Activated CD4-positive, alpha-beta T cell treated with anti-CD3 and anti-CD28 coated beads for 24 hours (primary cell): ENCODE measurements around the gene STC2.

Experiments used
- DNase-seq, 2 donors: peaks; one replicate each; pipeline ENCODE4 v3.0.0-alpha.2; 2020; ENCODE audit warnings: low read depth in 2 of 2

STC2 gene

DNA sequence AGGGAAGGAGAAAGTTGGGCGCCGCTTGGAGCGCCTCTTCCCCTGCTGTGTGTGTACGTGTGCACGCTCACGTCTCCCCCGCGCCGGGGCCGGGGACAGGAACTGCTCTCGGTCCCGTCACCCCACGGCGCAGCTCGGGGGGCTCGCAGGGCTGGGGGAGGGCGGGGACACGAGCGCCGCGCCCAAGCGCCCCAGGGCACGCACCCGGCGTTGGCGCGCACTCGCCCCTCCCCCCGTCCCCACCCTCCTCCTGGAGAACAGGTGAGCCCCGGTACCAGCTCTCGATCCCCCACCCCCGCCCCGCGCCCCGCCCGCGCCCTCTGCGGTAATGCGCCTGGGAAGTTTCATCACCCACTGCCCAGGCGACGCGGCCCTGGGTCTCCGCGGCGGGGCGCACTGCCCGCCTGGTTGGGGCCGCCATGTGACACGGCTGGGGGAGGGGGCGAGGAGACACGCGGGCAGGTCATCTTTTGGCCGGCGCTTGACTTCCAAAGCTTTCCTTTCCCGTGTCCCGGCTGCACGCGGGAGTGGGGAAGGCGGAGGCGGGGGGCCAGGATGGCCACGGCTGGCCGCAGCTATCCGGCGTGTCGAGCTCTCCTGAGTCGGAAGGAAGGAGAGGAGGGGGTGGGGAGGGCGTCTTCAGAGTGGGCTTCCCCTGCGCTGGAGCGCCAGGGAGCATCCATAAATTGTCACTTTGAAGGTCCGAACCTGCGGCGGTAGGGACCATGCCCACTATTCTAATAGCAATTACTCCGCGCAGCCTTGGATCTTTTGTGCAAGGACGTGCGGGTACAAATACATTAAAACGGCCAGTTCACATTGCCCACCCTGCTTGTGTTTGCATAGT lies 1.5 kb upstream of the STC2 start:
- peak in 1 of 2 donors; percentile 64 for DNase-seq

DNA sequence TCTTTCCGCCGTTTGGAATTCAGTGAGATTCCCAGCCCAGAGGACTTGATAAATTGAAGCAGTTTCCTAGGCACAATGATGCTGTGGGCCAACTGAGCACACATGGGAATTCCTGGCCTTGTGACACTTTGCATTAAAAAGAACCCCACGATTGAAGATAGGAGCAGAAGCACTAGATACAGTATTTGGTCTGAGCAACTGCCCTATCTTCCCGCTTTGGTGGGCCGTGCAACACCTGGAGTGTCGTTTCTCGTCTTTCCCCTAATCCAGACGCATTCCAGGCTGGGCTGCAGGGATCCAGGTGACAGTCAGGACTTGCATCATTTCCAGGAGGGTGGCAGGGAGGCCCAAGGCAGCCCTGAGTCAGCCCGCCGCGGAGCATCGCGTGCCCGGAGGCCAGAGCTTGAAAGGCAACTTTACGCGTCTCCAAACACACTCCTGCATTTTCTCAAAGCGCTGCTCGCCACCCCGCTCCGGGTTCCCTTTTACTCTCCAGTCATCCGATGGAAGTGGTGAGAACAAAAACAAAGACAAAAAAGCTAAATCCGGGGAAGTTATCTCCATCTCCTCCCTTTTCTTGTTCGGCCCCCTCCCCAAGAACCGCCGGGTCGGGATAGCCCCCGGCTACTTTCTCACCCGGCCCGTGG lies 753 bp upstream of the STC2 start:
- no peak for DNase-seq

DNA sequence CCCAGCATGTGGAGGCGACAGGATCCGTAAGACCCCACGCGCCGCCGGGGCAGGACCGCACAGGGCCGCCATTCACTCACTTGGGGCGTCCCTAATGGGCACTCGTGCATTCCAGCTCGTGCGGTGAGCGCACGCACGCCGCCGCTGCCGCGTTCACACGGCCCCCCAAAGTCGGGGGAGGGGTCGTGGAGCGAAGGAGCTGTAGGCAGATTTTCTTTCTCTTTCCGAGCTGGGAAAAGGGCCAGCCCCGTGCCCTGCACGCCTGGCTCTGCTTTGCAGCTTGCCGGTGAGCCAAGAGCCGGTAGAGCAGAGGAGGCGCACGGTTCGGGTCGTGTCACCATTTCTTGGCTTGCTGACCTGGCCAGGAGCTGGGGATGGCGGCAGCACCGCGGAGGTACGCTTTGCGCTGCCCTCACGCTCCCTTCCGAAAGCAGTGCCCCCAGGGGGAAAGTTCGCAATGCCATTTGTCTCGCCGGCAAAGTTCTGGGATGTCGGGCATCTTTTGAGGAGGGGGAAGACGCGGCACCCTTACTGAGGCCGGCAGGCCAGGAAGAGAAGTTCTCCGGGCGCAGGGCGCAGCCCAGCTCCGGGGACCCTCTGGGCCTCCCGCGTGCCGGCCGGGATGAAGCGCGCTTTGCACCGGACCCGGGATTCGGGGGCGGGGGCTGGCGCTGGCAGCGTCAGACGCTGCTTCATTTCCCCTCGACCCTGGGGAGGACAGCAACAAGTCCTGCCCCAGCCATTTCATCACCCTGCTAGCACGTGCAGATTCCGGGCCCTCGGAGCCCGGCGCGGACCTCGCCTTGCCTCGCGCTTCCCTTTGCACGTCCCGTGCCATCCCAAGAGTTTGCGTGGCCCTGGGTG lies 898 bp downstream of the STC2 start:
- DNase-seq: no peak

DNA sequence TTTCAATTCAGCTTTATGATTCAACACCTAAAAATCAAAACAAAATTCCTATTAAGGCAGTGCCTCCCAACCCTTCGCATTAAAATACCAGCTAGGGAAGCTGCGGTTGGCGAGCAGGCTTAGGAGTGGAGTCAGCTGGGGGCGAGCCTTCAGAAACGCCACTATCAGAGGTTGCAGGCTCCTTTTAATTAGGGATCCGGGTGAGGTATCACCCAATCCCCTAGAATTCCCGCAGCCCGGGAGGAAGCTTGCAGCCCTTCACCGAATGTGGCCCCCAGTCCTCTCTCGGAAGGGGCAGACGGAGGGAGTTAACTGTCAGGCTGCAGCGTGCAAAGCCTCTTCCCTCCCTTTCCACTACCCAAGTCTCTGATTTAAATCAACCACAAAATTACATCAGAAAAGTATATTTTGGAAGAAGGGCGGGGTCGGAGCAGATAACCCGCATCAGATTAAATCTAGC lies 1.7 kb downstream of the STC2 start:
- no peak for DNase-seq

DNA sequence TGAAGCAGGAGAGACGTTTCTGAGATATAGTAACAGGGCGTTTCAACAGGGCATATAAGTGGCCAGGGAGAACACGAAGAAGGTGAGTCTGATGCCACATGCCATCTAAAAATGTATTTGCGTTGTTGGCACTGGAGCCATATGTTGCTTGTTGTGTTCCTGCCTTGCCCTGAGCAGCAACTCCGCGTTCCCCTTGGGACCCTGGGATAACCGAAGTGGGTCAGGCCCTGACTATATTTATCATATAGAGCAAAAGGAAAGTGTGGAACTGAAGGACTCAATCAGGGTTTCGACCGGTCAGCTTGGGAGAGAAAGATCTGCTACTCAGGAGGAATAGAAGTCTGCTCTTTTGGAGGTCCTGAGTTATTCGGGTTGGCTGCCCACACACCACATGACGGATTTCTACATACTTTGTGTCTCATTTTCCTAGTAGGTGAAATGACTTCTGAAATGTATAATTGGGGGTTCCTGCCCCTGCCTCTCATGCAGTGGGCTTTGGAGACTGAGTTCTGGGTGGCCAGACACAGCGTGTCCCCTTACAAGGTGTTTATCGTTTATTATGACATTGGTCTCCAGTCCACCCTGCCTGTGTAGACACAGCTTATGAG lies 3.0 kb downstream of the STC2 start:
- no peak for DNase-seq

DNA sequence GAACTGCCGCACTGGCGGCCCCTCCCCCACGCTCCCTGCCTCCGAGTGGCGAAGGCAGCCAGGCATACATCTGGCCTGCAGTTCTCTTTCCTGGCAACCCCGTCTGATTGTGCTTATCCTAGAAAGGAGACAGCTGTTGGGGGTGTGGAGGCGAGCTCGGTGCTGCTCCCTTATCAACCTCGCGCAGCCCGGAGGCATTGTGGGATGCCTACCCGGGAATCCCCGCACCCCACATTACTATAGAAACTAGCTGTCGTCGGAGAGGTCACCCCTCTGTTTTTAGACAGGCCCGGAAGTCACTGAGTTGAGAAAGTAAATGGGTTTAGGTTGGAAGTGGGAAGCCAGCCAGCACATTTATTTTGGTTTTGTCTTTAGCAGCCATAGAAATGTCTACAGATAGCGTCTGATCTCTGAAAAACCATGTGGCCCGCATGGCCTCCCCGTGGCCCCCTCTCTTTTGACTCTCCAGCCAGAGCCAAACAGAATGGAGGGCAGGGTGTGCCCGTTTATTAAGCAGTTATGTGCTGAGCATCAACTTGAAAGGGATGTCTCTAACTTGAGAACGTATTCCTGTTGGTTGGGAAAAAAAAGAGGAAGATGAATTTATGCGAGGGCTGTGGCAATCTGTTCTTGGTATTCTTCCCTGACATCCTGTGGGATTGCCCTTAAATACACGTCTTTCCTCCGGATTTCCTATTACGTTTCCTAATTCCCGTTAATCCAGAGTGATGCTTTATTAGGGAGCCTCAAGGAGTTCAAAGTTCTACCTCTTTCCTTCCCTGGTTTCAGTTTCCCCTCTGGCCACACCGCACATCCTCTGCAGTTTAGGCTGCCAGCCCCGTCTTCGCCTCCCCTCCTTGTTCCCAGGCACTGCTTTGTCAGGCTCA lies 3.9 kb downstream of the STC2 start:
- no peak for DNase-seq

DNA sequence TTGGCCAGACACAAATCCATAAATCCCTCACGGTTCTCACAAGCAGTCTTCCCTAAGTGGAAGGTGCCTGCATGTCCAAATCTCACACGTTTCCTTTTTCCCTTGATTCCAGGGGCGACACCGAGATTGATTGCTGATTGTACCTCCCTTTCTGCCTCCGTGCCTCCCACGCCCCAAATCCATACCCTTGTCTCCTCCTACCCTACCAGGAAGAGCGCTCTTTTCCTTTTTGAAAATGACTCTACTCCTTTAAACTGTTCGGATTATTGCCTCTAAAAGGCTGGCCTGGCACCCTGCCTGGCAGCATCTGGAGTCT lies 4.5 kb downstream of the STC2 start:
- no peak for DNase-seq

DNA sequence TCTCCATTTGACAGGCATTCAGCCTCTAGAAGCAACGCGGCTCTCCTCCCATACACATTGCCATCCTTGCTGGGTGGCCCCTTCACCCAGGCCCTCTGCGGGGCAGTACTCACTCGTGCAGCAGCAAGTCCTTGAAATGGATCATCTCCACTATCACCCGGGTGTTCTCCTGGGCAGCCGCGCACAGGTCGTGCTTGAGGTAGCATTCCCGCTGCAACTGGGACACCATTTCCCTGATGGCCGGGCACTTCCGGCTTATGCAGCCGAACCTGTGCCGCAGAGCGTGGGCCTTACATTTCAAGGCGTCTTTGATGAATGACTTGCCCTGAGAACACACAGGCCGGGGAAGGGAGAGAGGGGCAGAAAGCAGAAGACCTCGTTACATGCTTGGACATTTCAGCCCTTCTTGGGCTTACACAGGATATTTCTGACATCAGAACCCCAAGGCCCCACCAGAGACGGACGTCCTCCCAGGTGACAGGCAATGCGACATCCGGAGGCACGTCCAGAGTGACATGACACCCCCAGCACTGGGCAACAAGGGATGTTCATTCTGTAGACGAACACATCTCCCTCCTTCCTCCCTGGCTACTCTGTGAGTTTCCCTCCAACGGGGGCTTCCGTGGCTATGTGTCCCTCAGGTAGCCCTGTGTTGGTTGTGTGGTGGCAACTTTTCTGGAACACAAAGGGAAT lies 5.0 kb downstream of the STC2 start:
- no peak for DNase-seq

DNA sequence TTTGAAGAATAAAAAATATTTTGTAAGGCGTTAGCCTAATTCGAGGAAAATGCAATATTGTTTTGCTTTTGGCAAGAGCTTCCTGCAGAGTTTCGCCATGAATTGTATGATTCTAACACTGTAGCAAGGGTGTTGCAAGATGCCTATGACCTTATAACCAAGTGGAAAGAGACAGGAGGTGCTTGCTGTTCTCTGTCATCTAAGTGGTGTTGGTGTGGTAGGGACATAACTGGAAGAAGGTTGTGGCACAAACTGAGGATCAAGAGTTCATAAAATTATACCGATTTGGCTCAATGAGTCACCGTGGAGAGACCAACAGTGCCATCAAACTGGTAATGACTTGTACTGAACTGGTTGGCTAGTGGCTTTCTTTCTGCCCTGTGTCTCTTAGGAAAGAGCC lies 6.3 kb downstream of the STC2 start:
- no peak for DNase-seq

DNA sequence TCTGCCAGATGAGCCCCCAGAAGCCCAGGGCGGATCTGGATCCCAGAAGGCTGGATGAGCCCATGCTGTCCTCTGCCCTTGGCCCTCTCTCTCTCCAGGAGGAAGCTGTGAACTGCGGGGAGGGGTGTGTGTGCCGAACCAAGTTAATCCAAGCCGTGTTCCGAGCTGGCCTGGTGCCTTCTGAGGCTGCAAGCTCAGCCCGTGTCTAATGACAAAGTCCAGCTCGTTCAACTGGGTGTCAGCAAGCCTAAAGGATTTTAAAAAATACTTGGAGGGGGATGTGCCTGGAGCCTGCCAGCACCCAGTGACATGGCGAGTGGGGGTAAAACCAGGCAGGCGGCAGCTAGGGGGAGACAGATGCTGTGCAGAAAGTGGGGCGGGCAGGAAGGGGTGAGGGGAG lies 8.0 kb downstream of the STC2 start:
- no peak for DNase-seq

DNA sequence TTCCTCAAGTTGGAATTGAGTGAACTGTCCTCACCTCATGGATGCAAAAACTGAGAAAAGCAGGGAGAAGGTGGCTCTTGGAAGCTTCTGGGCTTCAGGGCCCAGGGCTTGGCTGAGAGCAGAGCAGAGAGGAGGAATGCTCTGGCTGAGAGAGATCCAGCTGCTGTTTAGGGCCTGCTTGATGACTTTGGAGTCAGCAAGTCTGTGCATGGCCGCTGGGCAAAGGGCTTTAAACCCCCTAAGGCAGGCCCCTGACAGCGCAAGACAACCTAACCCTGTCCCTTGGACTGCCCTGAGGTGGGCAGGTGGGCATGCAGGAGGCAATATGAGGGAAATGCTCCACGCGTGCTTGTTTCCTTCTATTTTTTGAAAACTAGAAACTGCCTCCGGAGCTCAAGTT lies 8.6 kb downstream of the STC2 start:
- no peak for DNase-seq

DNA sequence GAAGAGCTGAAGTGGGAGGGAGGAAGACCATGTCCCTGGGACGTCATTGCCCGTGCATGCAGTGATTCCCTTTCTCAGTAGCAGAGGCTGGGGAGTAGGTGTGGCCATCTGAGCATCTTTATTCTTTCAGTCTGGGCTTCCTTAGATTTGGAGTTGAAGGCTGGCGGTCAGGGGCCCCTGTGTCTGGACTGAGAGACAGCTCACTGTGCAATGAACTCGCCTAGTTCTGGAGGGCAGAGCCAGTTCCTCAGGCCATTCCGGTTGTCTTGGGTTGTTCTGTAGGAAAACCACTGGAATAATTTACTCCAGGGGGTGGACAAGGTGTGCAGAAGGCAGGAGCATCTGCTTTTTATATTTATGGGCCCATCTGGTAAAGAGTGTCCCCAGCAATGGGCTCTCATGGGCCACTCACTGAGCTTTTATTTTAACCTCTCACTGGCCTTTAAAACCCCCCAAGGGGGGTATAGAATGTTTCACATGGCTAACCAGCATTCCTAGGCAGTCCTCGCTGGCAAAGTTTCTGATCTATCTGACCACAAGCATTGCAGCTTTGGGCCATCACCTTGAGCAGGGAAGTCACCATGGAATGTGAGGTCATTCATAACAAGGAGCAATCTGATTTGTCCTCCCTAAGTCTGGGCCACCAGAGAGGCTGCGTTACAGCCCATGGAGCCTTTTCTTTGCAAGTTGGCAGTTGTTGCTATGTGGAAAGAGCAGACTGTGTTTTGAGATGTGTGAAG lies 9.2 kb downstream of the STC2 start:
- DNase-seq: no peak

DNA sequence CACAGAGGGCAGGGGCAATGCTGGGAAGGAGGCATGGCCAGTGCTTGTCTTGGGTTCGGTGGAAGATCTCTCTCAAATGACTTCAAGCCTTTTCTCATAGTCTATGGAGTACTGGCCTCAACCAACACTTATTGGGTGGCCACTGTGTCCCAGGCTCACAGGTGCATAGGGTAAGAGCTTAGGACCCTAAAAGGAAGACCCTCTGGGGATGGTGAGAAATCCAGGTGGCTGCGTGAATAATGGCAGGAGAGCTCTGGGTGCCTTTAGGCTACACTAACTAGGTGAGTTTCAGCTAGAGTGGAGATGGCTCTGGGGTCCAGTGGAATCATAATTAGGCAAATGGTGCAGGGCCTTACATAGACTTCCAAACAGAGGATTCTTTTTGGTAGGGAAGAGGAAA lies 9.9 kb downstream of the STC2 start:
- DNase-seq: no peak

DNA sequence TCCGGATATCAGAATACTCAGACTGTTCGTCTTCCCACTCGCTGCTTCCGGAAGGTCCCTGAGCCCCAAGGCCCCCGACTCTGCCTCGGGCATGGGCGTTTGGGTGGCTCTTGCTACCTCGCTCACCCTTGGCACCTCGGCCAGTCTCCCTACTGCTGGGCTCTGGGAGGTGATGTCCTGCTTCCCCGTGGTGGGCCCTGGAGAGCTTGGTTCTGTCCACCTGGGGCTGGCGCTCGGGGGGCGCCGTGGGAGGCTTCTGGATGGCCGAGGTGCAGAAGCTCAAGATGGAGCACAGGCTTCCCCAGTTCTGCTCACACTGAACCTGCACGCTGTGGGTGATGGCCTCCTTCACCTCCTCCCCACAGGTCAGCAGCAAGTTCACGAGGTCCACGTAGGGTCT lies 10.4 kb downstream of the STC2 start:
- DNase-seq: no peak

DNA sequence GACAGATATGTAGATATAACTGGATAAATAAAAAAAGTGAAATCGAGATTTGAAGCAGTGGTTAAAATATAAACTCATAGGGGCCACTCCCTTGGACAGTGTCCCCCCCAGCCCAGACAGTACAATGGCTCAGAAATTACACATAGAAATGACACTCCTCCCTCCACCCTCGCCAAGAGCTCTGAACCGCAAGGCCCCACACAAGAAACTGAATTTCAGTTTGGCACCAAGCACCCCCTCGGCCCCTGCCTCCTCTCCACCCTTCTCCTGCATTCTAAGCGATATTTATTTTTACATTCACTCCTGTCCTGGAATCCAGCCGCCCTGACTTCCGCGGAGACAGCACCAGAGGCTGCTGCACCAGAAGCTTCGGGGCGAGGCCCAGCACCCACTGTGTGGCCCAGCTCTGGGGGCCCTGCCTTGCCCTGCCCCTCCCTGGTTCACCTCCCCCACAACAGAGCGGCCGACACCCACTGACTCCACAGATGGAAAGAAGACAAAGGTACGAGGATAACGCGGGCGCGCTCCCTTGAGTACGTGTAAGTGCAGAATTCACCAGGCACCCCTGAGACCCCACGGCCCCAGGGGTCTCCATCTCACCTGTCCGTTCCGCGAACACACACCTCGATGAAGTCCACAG lies 11.0 kb downstream of the STC2 start:
- DNase-seq: no peak

DNA sequence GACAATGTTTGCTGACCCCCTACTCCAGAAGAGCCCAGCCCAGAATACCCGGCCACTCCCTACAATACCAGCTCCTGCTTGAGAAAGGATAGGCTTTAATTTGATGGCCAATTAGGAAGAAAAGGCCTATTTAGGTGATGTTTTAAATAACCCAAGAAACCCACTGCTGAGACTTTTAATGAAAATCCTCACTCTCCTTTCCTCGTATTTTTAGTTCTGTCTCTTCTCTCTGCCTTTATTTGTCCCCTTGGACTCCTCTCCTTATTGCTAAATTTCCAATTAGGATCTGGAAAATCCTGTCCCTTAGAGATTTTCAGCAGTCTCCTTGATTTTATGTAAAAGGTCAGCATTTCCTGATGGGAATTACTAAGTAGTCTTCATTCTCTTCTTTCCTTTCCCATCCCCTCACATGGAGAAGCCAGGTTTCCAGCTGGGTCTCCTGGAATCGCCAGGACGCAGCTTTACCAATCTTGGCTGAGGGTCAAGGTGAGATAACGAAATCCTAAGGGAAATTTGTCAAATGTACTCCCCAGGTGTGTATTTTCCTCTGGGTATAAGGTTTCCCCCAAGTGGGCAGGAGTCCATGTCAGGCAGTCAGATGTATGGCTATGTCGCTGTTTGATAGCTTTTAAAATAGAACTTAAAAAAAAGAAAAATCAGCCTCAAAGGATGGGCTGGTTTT lies 11.7 kb downstream of the STC2 start:
- DNase-seq: no peak

DNA sequence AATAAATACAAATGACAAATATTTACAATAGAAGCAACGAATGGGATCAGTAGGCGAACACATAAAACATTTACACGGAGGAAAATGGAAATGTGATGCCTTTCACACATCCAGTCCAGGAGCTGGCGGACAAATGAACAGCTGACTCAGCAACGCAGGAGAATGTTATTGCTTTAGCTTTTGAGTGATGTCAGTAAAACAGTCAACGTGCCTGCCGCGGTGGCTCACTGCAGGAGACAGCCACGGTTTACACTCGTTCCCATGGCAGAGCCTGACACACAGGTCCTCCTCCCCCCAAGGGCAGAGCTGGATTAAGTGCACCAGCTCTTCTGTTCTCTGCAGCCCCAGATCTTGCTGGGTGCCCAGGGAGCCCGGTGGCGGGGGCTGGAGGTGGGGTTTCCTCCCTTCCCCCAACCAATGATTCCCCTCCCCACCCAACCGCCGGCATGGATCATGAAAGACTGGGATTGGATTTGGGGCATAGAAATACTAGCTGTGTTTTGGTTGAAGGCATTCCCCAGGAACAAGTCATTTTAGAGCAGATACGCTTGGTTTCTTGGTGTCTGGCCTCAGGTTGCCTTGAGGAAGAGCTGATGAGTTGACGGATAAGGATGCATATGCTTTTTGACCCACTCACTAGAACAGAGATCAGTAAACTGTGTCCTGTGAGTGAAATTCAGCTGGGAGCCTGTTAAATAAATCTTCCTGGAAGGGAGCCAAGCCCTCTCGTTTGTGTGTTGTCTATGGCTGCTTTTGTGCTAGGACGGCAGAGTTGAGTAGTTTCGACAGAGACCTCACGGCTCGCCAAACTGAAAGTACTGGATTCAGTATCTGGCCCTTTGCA lies 12.5 kb downstream of the STC2 start:
- no peak for DNase-seq
